Osteocyte (in vitro differentiated cells): ENCODE results near the gene TMEM225B. TPM values are rescaled to one million over a fixed set of nuclear protein-coding genes. Genes with fewer than 3 reads are reported as not detected.

Experiments
- DNase-seq: peaks from one replicate; pipeline ENCODE4 v3.0.0; 2021; ENCODE audit warnings: mixed read lengths; ENCODE audit not compliant: unreplicated experiment; ENCODE audit errors: extremely low spot score
- H3K27ac Mint-ChIP-seq: one replicate; pipeline ENCODE4 v1.8.0; 2021; ENCODE audit warnings: mild to moderate bottlenecking, mixed read lengths; ENCODE audit not compliant: unreplicated experiment
- H3K27me3 Mint-ChIP-seq: one replicate; pipeline ENCODE4 v1.8.0; 2021; ENCODE audit warnings: mixed read lengths; ENCODE audit not compliant: unreplicated experiment
- H3K36me3 Mint-ChIP-seq: one replicate; pipeline ENCODE4 v1.8.0; 2021; ENCODE audit warnings: mixed read lengths; ENCODE audit not compliant: unreplicated experiment
- H3K4me1 Mint-ChIP-seq: one replicate; pipeline ENCODE4 v1.8.0; 2021; ENCODE audit warnings: mixed read lengths; ENCODE audit not compliant: unreplicated experiment
- H3K4me3 Mint-ChIP-seq: one replicate; pipeline ENCODE4 v1.8.0; 2021; ENCODE audit warnings: mild to moderate bottlenecking, moderate library complexity, mixed read lengths; ENCODE audit not compliant: unreplicated experiment
- H3K9me3 Mint-ChIP-seq: one replicate; pipeline ENCODE4 v1.8.0; 2021; ENCODE audit warnings: mixed read lengths; ENCODE audit not compliant: unreplicated experiment
- CTCF ChIP-seq: fragments of 200-600 bp; sonication (generic); IDR thresholded peaks from 2 replicates; pipeline ENCODE4 v1.5.0; 2021; ENCODE audit warnings: antibody characterized with exemption, mild to moderate bottlenecking, moderate library complexity
- total RNA-seq: library from RNA; stranded (reverse); gene quantifications from 2 replicates; pipeline ENCODE4 v1.2.1, GENCODE V29; 2021

Gene TMEM225B
- total RNA-seq, 1 donor from 2014 or later, result 1.6 TPM

DNA sequence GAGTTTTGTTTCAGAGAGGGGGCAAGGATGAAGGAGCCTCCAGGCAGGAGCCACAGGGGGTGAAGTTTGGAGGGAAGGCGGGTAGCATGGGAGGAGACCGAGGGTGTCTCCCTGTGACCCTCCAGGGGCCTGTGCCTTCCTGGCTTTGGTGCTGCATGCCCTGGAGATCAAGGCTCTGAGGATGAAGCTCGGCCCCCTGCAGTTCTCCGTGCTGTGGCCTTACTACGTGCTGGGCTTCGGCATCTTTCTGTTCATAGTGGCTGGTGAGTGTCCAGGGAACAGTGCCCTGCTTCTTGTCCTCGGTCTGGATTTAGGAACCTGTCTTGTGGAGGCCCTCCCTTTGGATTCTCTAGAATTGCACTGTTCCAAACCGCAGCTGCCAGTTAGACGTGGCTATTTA, 9.5 kb downstream of the TMEM225B start:
- no peak for DNase-seq
- Mint-ChIP-seq H3K27ac (no peak overlapping the region), H3K27me3 (no peaks in the 10 kb centered on the region), H3K9me3 (no peaks in the 10 kb centered on the region), H3K4me3 (no peak overlapping the region), H3K36me3 (no peaks in the 10 kb centered on the region), H3K4me1 (no peaks in the 10 kb centered on the region)
- no peak for TF ChIP-seq CTCF

- no peak for TF ChIP-seq CTCF
- Mint-ChIP-seq H3K36me3 (peaks cover 7% of the 10 kb centered on the region), H3K27me3 (no peaks in the 10 kb centered on the region), H3K9me3 (no peaks in the 10 kb centered on the region), H3K27ac (no peak overlapping the region), H3K4me1 (peaks cover 25% of the 10 kb centered on the region), H3K4me3 (no peak overlapping the region)
- no peak for DNase-seq
Observed at GRCh38 chr7:99614495-99614894, 16.4 kb downstream of the TMEM225B start.

DNA sequence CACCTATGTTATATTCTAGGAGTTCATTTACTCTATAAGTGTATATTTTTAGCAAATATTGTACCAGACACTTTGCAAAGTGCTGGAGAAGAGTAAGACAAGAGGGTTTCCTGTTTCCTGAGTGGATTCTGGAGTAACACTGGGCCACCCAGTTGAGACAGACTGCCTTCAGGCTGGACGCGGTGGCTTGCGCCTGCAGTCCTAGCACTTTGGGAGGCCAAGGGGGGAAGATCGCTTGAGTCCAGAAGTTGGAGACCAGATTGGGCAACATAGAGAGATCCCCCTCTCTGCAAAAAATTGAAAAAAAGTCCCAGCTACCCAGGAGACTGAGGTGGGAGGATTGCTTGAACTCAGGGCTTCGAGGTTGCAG, 17.9 kb downstream of the TMEM225B start:
- H3K4me3 Mint-ChIP-seq, result peak overlapping the region; percentile 92
- peaks cover 25% of the 10 kb centered on the region for H3K4me1 Mint-ChIP-seq
- H3K36me3 Mint-ChIP-seq, result peaks cover 18% of the 10 kb centered on the region
- TF ChIP-seq CTCF, result no peak
- H3K27me3 Mint-ChIP-seq, result no peaks in the 10 kb centered on the region
- no peaks in the 10 kb centered on the region for H3K9me3 Mint-ChIP-seq
- DNase-seq, result peak; percentile 56
- H3K27ac Mint-ChIP-seq, result peak overlapping the region; percentile 91

DNA sequence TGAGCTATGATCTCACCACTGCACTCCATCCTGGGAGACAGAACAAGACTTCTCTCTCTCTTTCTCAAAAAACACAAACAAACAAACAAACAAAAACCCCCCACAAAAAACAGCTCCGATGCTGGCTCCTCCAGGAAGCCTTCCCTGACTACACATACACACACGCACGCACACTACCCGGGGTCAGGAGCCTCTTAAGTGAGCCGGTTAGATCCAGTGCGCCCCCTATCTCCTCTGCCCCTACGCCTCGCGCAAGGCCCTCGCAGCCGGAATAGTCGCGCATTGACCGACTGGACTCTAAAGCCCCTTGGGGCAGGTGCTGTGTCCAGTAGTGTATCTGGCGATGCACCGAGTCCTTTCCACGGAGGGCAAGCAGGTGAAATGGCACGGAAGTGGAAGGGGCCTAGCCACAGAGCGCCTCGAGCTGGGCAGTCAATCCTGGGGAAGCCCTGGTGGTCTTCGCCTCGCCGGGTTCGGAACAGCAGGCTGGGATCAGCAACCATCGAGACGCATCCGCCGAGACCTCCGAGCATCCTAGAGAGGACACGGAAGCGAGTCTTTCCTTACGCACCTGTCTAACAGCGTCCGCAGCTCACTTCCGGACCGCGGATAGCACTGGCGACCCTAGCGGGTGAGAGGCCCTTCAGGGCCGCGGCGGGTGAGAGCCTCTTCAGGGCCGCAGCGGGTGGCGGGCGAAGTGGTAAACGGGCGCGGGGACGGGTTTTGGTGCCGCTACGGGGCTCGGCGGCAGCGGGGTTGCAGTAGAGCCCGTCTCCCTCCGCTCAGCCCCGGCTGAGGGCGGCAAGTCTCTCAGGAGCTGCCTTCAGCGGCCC, 18.5 kb downstream of the TMEM225B start, which contains the start of gene ZSCAN25:
TSS of gene ZSCAN25 (plus strand) at position 588 of the 833 bp plus-strand sequence. CDS start 2,661 bp downstream, outside the sequence.
- H3K36me3 Mint-ChIP-seq, result peaks cover 23% of the 10 kb centered on the region
- H3K27ac Mint-ChIP-seq, result peak within 1 kb of the TSS; percentile 91
- H3K4me1 Mint-ChIP-seq, result peaks cover 25% of the 10 kb centered on the region
- peak within 1 kb of the TSS; percentile 92 for H3K4me3 Mint-ChIP-seq
- DNase-seq, result peak; percentile 93
- no peaks in the 10 kb centered on the region for H3K27me3 Mint-ChIP-seq
- H3K9me3 Mint-ChIP-seq, result no peaks in the 10 kb centered on the region
- peak; percentile 58 for TF ChIP-seq CTCF

DNA sequence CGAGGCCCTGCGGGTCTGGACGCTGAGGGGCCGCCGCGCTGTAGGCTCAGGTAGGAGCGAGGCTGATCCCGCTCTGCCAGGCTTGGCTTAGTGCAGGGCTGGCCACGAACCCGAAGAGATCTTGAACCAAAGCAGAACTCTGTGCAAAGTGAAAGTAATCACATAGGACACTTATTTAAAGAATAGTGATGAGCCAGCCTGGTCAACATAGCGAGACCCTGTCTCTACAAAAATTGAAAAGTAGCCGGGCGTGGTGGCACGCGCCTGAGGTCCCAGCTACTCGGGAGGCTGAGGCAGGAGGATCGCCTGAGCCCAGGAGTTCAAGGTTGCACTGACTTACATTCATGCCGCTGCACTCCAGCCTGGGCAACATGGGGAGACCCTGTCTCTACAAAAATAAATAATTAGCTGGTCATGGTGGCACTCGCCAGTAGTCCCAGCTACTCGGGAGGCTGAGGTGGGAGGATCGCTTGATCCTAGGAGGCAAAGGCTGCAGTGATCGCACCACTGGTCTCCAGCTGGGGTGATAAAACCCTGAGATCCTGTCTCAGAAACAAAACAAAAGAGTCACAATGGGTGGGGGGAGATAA, 19.2 kb downstream of the TMEM225B start:
- Mint-ChIP-seq H3K4me1 (peaks cover 25% of the 10 kb centered on the region), H3K4me3 (peak overlapping the region; percentile 92), H3K36me3 (peaks cover 26% of the 10 kb centered on the region), H3K27me3 (no peaks in the 10 kb centered on the region), H3K27ac (peak overlapping the region; percentile 91), H3K9me3 (no peaks in the 10 kb centered on the region)
- peak; percentile 54 for DNase-seq
- TF ChIP-seq CTCF, result no peak
